ENCODE results near the gene MAST4.

DNA sequence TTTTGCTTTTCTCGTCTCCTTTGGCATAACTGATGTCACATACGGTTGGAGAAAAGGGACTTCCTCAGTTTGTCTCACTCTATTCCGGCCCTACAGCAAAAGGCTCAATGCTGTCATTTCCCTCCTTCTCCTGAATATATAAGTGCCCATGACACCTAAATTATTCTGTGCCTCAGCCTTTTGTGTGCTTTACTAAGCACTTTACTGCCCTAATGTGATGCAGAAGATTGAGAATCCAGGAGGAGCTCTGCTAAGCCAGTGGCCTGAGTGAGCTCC is 592.8 kb downstream of the MAST4 start:
- TF ChIP-seq, protein P1, sequence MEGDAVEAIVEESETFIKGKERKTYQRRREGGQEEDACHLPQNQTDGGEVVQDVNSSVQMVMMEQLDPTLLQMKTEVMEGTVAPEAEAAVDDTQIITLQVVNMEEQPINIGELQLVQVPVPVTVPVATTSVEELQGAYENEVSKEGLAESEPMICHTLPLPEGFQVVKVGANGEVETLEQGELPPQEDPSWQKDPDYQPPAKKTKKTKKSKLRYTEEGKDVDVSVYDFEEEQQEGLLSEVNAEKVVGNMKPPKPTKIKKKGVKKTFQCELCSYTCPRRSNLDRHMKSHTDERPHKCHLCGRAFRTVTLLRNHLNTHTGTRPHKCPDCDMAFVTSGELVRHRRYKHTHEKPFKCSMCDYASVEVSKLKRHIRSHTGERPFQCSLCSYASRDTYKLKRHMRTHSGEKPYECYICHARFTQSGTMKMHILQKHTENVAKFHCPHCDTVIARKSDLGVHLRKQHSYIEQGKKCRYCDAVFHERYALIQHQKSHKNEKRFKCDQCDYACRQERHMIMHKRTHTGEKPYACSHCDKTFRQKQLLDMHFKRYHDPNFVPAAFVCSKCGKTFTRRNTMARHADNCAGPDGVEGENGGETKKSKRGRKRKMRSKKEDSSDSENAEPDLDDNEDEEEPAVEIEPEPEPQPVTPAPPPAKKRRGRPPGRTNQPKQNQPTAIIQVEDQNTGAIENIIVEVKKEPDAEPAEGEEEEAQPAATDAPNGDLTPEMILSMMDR (IDR thresholded peaks at IDR 0.05): no peak
- no peak for TF ChIP-seq POLR2A (IDR thresholded peaks at IDR 0.05)
- no peak for TF ChIP-seq POLR2AphosphoS5 (IDR thresholded peaks at IDR 0.05)
